Tibial artery (tissue), 4 donors: ENCODE measurements around the gene CYBRD1.

Source experiments
- DNase-seq, 2 donors: peaks; one replicate each; pipeline ENCODE4 v3.0.0-alpha.2; 2019
- H3K27ac ChIP-seq, 2 donors: fragments of 200-600 bp; sonication (generic) in 1 of 2; 1 replicate in 1 of 2; 2 replicates in 1 of 2; pipeline ENCODE4 v1.5.1; 2018 to 2019; ENCODE audit warnings: mild to moderate bottlenecking in 1 of 2
- H3K27me3 ChIP-seq, 2 donors: fragments of 200-600 bp; sonication (generic) in 1 of 2; one replicate each; pipeline versions ENCODE4 v1.5.1 to v1.6.0; 2016 to 2019
- H3K36me3 ChIP-seq, 3 donors: fragments of 200-600 bp; sonication (generic) in 2 of 3; one replicate each; pipeline ENCODE4 v1.5.1; 2016 to 2019; ENCODE audit warnings: mild to moderate bottlenecking in 2 of 3
- H3K4me1 ChIP-seq, 4 donors: fragments of 200-600 bp; sonication (generic) in 2 of 4; 1 replicate in 3 of 4; 2 replicates in 1 of 4; pipeline ENCODE4 v1.5.1; 2016 to 2019
- H3K4me3 ChIP-seq, 2 donors: fragments of 200-600 bp; sonication (generic) in 1 of 2; 1 replicate in 1 of 2; 2 replicates in 1 of 2; pipeline ENCODE4 v1.5.1; 2018 to 2019; ENCODE audit warnings: mild to moderate bottlenecking in 2 of 2
- H3K9me3 ChIP-seq, 3 donors: fragments of 200-600 bp; sonication (generic) in 1 of 3; one replicate each; pipeline ENCODE4 v1.5.1; 2016 to 2019
- intact Hi-C: fragments of 100-400 bp; cut with DNase I; formaldehyde crosslinking; loops from one replicate; pipeline ENCODE4 v1.15.0; 2023; ENCODE audit warnings: low total_unique reads
- TF ChIP-seq, protein P1 (sequence below), 2 experiments: fragments of 200-600 bp in 1 of 2; fragments of 450-650 bp in 1 of 2; IDR thresholded peaks; one replicate each; pipeline ENCODE4 v1.5.1; 2017 to 2019; ENCODE audit warnings: antibody characterized with exemption in 2 of 2, mild to moderate bottlenecking in 1 of 2, moderate library complexity in 1 of 2

The CYBRD1 gene

GRCh38 chr2:171568089-171568488, 45.8 kb downstream of the CYBRD1 start:
- H3K27ac ChIP-seq, result no peak overlapping the region
- H3K27me3 ChIP-seq, result peaks cover 0 to 4% of the 10 kb centered on the region in 2 donors
- H3K9me3 ChIP-seq, result no peaks in the 10 kb centered on the region
- TF ChIP-seq, protein P1, sequence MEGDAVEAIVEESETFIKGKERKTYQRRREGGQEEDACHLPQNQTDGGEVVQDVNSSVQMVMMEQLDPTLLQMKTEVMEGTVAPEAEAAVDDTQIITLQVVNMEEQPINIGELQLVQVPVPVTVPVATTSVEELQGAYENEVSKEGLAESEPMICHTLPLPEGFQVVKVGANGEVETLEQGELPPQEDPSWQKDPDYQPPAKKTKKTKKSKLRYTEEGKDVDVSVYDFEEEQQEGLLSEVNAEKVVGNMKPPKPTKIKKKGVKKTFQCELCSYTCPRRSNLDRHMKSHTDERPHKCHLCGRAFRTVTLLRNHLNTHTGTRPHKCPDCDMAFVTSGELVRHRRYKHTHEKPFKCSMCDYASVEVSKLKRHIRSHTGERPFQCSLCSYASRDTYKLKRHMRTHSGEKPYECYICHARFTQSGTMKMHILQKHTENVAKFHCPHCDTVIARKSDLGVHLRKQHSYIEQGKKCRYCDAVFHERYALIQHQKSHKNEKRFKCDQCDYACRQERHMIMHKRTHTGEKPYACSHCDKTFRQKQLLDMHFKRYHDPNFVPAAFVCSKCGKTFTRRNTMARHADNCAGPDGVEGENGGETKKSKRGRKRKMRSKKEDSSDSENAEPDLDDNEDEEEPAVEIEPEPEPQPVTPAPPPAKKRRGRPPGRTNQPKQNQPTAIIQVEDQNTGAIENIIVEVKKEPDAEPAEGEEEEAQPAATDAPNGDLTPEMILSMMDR (IDR thresholded peaks at IDR 0.05), result no peak
- no peaks in the 10 kb centered on the region for H3K4me1 ChIP-seq
- DNase-seq, result no peak
- H3K36me3 ChIP-seq, result no peaks in the 10 kb centered on the region
- intact Hi-C loops, result no loop called here
- H3K4me3 ChIP-seq, result no peak overlapping the region

GRCh38 chr2:171571721-171572120, 49.4 kb downstream of the CYBRD1 start:
- intact Hi-C loops, result no loop called here
- no peak for DNase-seq
- H3K9me3 ChIP-seq, result no peaks in the 10 kb centered on the region
- no peaks in the 10 kb centered on the region for H3K4me1 ChIP-seq
- H3K27me3 ChIP-seq, result peaks cover 0 to 4% of the 10 kb centered on the region in 2 donors
- no peaks in the 10 kb centered on the region for H3K36me3 ChIP-seq
- H3K4me3 ChIP-seq, result no peak overlapping the region
- TF ChIP-seq, protein P1 (IDR thresholded peaks at IDR 0.05), result no peak
- H3K27ac ChIP-seq, result no peak overlapping the region

DNA sequence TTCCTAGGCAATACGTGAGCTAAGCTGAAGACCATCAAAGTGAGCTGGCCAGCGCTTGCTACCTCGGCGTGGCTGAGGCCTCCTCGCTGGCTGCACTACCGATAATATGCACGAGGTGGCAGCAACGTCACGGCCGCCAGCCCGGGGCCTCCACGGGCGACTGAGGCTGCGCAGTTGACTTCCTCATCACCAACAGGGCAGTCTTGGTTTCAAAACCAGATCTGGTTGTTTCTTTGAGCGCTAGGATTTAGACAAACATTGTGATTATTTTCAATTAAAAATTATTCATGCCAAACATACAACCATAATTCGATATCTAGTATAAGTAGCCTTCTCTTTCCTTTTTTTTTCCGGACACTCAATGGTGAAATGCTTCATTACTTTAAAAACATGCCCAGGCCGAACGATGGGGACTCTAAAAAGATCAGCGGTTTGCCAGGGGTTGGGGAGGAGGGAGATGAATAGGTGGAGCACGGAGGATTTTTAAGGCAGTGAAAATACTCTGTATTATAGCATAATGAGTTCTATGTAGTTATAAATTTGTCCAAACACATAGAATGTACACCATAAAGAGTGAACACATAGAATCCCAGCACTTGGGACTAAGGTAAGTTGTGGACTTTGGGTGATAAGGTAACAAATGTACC, 52.0 kb downstream of the CYBRD1 start:
- TF ChIP-seq, protein P1 (IDR thresholded peaks at IDR 0.05), result peak; percentile 87 to 98
- Histone ChIP-seq H3K9me3 (no peaks in the 10 kb centered on the region), H3K4me3 (no peak overlapping the region), H3K36me3 (no peaks in the 10 kb centered on the region), H3K27me3 (peaks cover 0 to 4% of the 10 kb centered on the region in 2 donors), H3K4me1 (no peaks in the 10 kb centered on the region), H3K27ac (no peak overlapping the region)
- intact Hi-C loops, result no loop called here
- DNase-seq, result peak; percentile 69 to 86

GRCh38 chr2:171575606-171576005, 53.3 kb downstream of the CYBRD1 start:
- Histone ChIP-seq H3K36me3 (no peaks in the 10 kb centered on the region), H3K4me3 (no peak overlapping the region), H3K27ac (no peak overlapping the region), H3K4me1 (no peaks in the 10 kb centered on the region), H3K27me3 (no peaks in the 10 kb centered on the region), H3K9me3 (no peaks in the 10 kb centered on the region)
- no peak for DNase-seq
- intact Hi-C loops, result no loop called here
- TF ChIP-seq, protein P1 (IDR thresholded peaks at IDR 0.05), result no peak

DNA sequence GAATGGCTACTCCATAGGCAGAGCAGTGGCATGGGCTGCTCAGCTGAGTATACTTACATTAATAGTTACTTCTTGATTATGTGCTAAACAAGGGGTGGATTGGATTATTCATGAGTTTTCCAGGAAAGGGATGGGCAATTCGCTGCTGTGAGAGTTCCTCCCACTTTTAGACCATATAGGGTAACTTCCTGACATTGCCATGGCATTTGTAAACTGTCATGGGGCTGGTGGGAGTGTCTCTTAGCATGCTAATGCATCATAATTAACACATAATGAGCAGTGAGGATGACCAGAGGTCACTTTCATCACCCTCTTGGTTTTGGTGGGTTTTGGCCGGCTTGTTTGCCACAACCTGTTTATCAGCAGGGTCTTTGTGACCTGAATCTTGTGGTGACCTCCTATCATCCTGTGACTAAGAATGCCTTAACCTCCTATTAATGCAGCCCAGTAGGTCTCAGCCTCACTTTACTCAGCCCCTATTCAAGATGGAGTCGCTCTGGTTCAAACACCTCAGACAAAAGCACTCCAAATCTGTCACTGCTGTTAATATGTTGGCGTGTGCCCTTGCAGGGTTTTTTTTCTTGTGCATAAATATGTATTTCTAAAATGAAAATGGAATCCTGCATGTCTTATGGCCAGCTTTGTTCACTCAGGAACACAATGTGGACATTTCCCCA, 56.0 kb downstream of the CYBRD1 start:
- TF ChIP-seq, protein P1 (IDR thresholded peaks at IDR 0.05), result no peak
- H3K9me3 ChIP-seq, result no peaks in the 10 kb centered on the region
- no peak overlapping the region for H3K27ac ChIP-seq
- intact Hi-C loops, result no loop called here
- no peak overlapping the region for H3K4me3 ChIP-seq
- H3K36me3 ChIP-seq, result no peaks in the 10 kb centered on the region
- H3K4me1 ChIP-seq, result no peaks in the 10 kb centered on the region
- H3K27me3 ChIP-seq, result no peaks in the 10 kb centered on the region
- DNase-seq, result no peak
